Left ventricle myocardium inferior (tissue), 1 donor: ENCODE measurements around the gene DOHH. TPM values are rescaled to one million over a fixed set of nuclear protein-coding genes. Genes with fewer than 3 reads are reported as not detected.

Experiments used
- DNase-seq: peaks from one replicate; pipeline ENCODE4 v3.0.0-alpha.2; 2020
- H3K27ac ChIP-seq: fragments of 200-600 bp; replicated peaks from 2 replicates; pipeline ENCODE4 v1.8.0; 2021
- H3K27me3 ChIP-seq: fragments of 200-600 bp; 2 replicates; pipeline ENCODE4 v1.8.0; 2021; ENCODE audit warnings: low read depth
- H3K36me3 ChIP-seq: fragments of 200-600 bp; 2 replicates; pipeline ENCODE4 v1.8.0; 2021
- H3K4me1 ChIP-seq: fragments of 200-600 bp; 2 replicates; pipeline ENCODE4 v1.8.0; 2021
- H3K4me3 ChIP-seq: fragments of 200-600 bp; 2 replicates; pipeline ENCODE4 v1.8.0; 2021; ENCODE audit warnings: mild to moderate bottlenecking, moderate library complexity
- H3K9me3 ChIP-seq: fragments of 200-600 bp; replicated peaks from 2 replicates; pipeline ENCODE4 v1.8.0; 2021
- CTCF ChIP-seq: fragments of 200-600 bp; IDR thresholded peaks from 2 replicates; pipeline ENCODE4 v1.8.0; 2021; ENCODE audit warnings: antibody characterized with exemption, mild to moderate bottlenecking, borderline replicate concordance
- intact Hi-C: fragments of 100-400 bp; cut with micrococcal nuclease; formaldehyde crosslinking; loops from one replicate; pipeline ENCODE4 v1.11.0; 2022
- total RNA-seq: library from RNA; stranded (reverse); fragmentation: NEBNext Ultra II Directional; extraction: Animal tissue kit (Norgen Biotek cat#: 25700); gene quantifications from one replicate; pipeline ENCODE4 v1.2.1, GENCODE V29; 2021
- donor health status: DM: no; HTN: yes; CAD: no; lungs with severe emphysema.

DOHH gene
- total RNA-seq, 1 donor from 2014 or later: 11.1 TPM

GRCh38 chr19:3528539-3529211 lies 28.2 kb upstream of the DOHH start:
- H3K36me3 ChIP-seq: peaks cover 75% of the 10 kb centered on the region
- no peak overlapping the region for H3K4me3 ChIP-seq
- no peaks in the 10 kb centered on the region for H3K27me3 ChIP-seq
- no peaks in the 10 kb centered on the region for H3K9me3 ChIP-seq
- no peak for TF ChIP-seq CTCF
- no peak for DNase-seq
- H3K4me1 ChIP-seq: no peaks in the 10 kb centered on the region
- H3K27ac ChIP-seq: no peak overlapping the region
- intact Hi-C loops: no loop called here

GRCh38 chr19:3528080-3528479 lies 27.6 kb upstream of the DOHH start:
- intact Hi-C loops: no loop called here
- no peak overlapping the region for H3K4me3 ChIP-seq
- no peak for TF ChIP-seq CTCF
- DNase-seq: no peak
- no peaks in the 10 kb centered on the region for H3K4me1 ChIP-seq
- no peak overlapping the region for H3K27ac ChIP-seq
- no peaks in the 10 kb centered on the region for H3K27me3 ChIP-seq
- H3K36me3 ChIP-seq: peaks cover 75% of the 10 kb centered on the region
- H3K9me3 ChIP-seq: no peaks in the 10 kb centered on the region

DNA sequence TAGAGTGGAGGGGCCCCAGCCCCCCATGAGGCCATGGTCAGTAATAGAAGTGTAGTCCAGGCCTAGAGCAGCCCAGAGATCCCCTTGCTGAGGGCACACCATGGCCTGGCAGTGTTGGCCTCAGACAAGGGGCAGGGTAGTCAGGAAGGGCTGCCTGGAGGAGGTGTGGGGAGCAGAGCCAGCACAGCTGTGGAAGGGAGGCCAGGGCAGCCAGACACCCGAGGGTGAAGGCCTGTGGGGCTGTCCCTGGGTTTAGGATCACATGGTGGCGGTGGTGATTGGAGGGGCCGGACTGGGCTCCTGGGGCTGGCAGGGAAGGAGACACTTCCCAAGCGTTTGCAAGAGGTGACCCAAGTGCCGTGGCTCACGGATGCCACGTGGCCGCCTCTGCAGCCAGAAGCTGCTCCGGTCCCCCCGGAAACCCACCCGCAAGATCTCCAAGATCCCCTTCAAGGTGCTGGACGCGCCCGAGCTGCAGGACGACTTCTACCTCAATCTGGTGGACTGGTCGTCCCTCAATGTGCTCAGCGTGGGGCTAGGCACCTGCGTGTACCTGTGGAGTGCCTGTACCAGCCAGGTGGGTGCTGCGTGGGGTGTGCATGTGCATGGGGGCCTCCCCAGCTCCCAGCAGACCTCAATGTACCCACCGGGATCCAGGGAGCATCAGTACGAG lies 26.9 kb upstream of the DOHH start:
- intact Hi-C loops: no loop called here
- H3K4me1 ChIP-seq: no peaks in the 10 kb centered on the region
- no peak for DNase-seq
- no peak overlapping the region for H3K27ac ChIP-seq
- H3K4me3 ChIP-seq: no peak overlapping the region
- peaks cover 70% of the 10 kb centered on the region for H3K36me3 ChIP-seq
- H3K27me3 ChIP-seq: no peaks in the 10 kb centered on the region
- TF ChIP-seq CTCF: no peak
- no peaks in the 10 kb centered on the region for H3K9me3 ChIP-seq

DNA sequence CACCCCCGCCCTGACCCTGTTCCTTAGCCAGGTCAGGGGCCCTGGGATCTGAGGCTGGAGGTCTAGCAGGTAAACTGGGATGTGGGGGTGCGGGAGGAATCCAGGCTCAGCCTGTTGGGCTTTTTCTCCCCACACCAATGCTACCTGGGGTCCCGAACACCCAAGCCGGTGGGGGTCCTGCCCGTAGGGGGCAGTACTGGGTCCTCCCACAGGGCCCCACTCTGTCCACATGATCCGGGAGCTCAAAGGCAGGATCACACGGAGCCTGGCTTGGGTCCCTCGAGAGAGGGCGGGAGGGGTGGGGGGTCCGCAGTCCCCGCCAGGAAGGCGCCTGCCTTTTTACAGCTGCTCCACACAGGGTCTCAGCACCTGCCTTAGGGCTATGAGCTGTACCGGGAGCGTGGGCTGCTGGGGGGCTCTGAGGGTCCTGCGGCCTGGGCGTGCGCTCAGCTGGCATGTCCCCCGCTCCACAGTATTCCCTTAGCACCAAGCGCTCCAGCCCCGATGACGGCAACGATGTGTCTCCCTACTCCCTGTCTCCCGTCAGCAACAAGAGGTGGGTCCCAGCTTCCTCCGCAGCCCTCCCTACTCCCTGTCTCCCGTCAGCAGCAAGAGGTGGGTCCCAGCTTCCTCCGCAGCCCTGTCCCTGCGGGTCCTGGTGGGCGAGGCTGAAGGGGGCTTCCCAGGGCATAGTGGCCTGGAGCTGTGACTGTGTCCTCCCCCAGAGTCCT lies 26.2 kb upstream of the DOHH start:
- Histone ChIP-seq H3K27ac (no peak overlapping the region), H3K4me3 (no peak overlapping the region), H3K9me3 (no peaks in the 10 kb centered on the region), H3K27me3 (no peaks in the 10 kb centered on the region), H3K36me3 (peaks cover 67% of the 10 kb centered on the region), H3K4me1 (no peaks in the 10 kb centered on the region)
- no peak for TF ChIP-seq CTCF
- intact Hi-C loops: no loop called here
- DNase-seq: no peak

GRCh38 chr19:3524904-3525451 lies 24.5 kb upstream of the DOHH start:
- Histone ChIP-seq H3K4me3 (no peak overlapping the region), H3K27ac (no peak overlapping the region), H3K36me3 (peaks cover 57% of the 10 kb centered on the region), H3K4me1 (peaks cover 5% of the 10 kb centered on the region), H3K27me3 (no peaks in the 10 kb centered on the region), H3K9me3 (no peaks in the 10 kb centered on the region)
- TF ChIP-seq CTCF: no peak
- intact Hi-C loops: no loop called here
- DNase-seq: no peak
